GM10266 (cell line): ENCODE measurements around the gene SLC22A17.

Experiments
- DNase-seq: peaks from one replicate; pipeline ENCODE4 v3.0.0; 2012; ENCODE audit errors: extremely low spot score
- TF ChIP-seq, protein P1 (sequence below): IDR thresholded peaks from 2 replicates; pipeline ENCODE4 v1.5.1; 2012; ENCODE audit warnings: mild to moderate bottlenecking, low read depth; ENCODE audit not compliant: control insufficient read depth, insufficient read depth; ENCODE audit errors: missing control alignments

The SLC22A17 gene

DNA sequence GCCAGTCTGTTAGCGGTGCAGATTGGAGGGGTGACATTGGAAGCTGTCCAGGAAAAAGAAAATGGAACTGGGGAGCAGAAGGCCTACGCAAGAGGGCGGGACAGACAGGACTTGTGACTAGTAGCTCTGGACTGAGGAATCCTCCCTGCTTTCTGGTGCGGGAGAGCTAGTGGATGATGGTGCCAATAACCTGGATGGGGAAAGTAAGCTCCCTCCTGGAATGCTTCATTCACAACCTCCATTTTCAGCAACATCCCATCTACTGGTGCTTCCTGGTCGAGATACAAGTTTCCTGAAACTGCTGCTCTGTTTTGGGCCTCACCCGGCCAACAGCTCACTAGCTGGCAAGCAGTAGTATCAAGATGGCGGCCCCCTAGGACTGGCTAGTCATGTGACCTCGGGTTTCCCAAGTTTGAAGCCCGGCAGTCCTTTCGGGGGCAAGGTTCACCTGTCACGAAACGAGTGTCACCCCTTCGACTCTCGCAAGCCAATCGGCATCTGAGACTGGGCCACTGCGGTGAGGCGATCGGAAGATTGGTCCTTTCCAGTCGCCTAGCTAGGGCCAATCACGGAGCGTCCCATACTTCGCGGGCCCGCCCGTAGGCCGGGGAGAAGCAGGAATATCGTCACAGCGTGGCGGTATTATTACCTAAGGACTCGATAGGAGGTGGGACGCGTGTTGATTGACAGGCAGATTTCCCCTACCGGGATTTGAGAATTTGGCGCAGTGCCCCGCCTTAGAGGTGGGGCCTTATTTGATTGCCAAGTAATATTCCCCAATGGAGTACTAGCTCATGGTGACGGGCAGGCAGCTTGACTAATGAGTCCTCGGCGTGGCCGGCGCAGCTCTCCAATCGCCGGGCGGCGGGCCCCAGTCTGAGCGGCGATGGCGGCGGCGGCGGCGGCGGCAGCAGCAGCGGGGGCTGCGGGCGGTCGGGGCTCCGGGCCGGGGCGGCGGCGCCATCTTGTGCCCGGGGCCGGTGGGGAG, 31.8 kb downstream of the SLC22A17 start, which contains the start of gene PABPN1:
TSS of gene PABPN1 (plus strand) at position 874 of the 988 bp plus-strand sequence. CDS start at position 887, 13 bp downstream.
- TF ChIP-seq, protein P1, sequence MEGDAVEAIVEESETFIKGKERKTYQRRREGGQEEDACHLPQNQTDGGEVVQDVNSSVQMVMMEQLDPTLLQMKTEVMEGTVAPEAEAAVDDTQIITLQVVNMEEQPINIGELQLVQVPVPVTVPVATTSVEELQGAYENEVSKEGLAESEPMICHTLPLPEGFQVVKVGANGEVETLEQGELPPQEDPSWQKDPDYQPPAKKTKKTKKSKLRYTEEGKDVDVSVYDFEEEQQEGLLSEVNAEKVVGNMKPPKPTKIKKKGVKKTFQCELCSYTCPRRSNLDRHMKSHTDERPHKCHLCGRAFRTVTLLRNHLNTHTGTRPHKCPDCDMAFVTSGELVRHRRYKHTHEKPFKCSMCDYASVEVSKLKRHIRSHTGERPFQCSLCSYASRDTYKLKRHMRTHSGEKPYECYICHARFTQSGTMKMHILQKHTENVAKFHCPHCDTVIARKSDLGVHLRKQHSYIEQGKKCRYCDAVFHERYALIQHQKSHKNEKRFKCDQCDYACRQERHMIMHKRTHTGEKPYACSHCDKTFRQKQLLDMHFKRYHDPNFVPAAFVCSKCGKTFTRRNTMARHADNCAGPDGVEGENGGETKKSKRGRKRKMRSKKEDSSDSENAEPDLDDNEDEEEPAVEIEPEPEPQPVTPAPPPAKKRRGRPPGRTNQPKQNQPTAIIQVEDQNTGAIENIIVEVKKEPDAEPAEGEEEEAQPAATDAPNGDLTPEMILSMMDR, result no peak
- peak; percentile 98 for DNase-seq

DNA sequence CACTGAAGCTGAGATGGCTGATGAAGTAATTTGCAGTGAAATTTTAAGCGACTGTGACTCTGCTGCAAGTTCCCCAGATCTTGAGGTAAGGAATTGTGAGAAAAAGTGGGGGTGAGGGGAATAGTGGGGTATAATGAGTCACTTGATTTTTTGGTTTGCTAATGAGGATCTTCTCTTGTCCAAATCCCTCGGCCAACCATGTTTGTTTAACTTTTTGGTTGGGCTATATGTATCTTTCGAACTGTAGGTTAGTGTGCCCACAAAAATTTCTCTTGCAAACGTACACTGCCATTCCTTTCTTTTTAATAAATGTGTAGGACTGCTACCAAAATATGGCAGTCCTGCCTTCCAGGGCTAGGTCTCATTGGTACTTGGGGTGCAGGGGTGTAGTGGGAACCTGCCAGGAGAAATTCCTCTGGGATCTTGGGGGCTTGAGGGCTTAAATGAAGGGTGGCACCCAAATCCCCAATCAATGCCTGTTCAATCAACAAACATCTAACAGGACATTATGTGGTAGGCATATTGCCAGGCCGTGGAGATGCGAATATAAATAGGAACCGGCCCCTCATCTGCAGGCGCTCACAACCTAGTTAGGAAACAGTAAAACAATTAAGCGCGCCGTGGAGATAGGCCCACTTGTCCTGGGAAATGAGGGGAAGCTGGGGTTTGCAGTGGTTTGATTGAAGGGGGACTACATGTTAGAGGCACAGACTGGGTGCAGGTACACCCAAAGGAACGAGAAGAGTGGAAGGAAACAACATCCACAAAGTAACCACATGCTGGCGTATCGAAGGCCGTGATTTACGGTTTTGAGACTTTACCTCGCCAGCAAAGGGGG, 32.7 kb downstream of the SLC22A17 start:
- DNase-seq, result no peak

DNA sequence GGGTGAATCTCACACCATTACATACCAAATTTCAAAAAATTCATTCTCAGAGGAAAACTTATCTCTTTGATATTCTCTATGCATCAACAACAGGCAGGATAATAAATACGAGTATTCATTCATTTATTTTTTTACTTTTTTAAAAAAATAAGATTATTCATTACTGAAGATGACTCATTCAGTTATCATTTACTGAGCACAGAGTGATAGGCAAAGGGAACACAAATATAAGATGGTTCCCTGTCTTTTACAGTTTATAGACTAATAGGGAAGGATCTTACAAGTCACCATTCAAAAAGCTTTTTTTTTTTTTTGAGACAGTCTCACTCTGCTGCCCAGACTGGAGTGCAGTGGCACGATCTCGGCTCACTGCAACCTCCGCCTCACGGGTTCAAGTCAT, 36.4 kb downstream of the SLC22A17 start:
- TF ChIP-seq, protein P1, result no peak
- no peak for DNase-seq

More for the DNA sequence above, 32.7 kb downstream of the SLC22A17 start:
- TF ChIP-seq, protein P1, result no peak

DNA sequence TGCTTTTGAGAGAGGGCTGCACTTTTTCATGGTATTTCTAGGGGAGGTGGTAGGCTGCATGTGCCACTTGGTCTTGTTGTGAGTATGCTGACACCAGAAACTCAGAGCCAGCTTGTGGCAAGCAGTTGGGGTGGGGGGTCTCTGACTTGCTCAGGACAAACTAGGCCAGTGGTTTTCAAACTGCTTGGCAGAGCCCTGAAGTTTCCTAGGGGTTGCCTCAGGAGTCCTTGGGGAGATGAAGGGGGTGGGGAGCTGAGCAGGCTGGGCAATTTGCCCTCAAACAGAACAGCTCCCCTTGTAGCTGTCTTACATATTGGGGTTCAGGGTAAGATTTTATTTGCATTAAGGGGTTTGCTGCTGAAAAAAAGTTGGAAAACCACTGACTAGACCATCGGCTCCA, 42.1 kb downstream of the SLC22A17 start:
- TF ChIP-seq, protein P1, result no peak
- DNase-seq, result no peak

DNA sequence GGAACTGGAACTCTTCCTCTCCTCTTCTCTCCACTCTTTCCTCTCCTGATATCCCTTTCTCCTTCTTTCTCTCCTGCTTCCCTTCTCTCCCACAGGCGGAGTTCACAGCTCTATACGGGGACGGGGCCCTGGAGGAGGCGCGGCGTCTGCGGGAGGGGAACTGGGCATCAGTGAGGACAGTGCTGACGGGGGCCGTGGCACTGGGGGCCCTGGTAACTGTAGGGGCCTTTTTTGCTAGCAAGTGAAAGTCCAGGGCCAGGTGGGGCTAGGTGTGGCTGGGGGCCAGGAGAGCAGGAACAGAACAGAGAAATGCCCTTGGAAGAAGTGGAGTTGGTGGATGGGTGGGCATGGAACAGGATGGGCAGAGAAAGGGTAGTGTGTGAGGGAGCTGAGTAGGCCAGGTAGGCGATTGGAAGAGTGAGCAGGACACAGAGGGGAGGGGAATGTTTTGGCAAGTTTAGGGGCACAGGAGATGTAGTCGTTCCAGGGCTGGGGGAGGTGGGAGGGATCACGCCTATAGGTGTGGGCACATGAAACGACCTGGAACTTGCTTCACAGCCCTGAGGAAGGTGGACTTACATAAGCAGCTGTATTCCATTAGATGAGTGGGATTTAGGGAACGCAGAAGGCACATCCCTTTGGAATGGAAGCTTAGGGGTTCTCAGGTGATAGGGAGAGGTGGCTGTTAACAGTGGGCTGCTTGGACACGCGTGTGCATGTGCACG, 43.8 kb downstream of the SLC22A17 start:
- DNase-seq, result no peak
- TF ChIP-seq, protein P1, result no peak

DNA sequence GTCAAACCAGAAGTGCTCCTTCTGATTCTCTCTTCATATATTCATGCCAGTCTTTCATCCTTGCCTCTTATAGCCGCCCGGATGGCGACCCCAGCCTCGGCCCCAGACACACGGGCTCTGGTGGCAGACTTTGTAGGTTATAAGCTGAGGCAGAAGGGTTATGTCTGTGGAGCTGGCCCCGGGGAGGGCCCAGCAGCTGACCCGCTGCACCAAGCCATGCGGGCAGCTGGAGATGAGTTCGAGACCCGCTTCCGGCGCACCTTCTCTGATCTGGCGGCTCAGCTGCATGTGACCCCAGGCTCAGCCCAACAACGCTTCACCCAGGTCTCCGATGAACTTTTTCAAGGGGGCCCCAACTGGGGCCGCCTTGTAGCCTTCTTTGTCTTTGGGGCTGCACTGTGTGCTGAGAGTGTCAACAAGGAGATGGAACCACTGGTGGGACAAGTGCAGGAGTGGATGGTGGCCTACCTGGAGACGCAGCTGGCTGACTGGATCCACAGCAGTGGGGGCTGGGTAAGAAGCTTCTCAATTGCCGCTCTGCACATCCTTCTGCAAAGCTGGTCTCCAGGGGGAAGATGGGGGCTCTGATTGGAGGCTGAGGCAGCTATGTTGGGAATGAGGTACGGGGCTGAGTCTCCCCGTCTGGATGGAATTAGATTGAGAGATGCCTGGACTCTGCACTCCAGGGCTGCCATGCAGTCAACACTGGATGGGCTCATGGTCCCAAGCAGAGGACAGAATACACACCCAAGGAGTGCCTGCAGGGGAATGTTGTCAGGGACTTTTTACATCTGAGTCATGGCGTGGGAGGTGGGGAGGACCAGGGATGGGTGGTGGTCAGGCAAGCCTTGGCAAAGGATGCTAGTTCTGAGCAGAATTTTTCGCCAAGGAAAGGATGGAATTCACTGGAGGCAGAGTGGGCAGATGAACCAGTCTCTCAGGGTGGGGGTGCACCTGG, 44.7 kb downstream of the SLC22A17 start:
- TF ChIP-seq, protein P1, result no peak
- no peak for DNase-seq
